ENCODE results near the gene PMAIP1. TPM values are rescaled to one million over a fixed set of nuclear protein-coding genes. Genes with fewer than 3 reads are reported as not detected.
A peak's percentile ranks its signal among the peaks of the same experiment; 100 is the strongest.

Gene PMAIP1
- total and polyA plus RNA-seq, 5 experiments from 2014 or later, result 2.6 to 20.3 (median 16.0) TPM

DNA sequence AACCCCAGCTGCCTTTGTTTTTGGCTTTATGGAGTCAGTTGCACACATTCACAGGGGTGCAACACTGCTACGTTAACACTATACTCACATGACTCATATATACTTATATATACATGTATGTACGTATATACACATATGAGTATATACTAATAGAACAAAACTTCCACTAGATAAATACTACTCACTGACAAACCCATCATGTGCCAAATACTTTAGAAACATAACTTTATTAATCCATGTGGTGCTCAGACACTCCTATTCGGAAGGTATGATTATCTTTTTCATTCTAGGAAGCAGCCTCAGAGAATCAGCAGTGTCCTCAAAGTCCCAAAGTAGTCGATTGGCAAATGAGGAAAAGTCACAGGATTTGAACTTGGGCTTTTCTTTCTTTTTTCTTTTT, 7.9 kb downstream of the PMAIP1 start:
- Mint-ChIP-seq H3K4me3 (no peak overlapping the region), H3K27me3 (no peaks in the 10 kb centered on the region), H3K4me1 (peaks cover 8 to 56% (median 37%) of the 10 kb centered on the region in 4 donors), H3K27ac (peak overlapping the region in 2 of 10 donors; percentile 66 to 71), H3K36me3 (peaks cover 0 to 7% (median 3%) of the 10 kb centered on the region in 3 donors), H3K9me3 (no peaks in the 10 kb centered on the region)
- no peak for ATAC-seq
- POLR2A ChIA-PET, result no interaction called here
- no peak for DNase-seq

- no peaks in the 10 kb centered on the region for H3K27me3 Mint-ChIP-seq
- no peak overlapping the region for H3K27ac Mint-ChIP-seq
- no peak overlapping the region for H3K4me3 Mint-ChIP-seq
- H3K9me3 Mint-ChIP-seq, result no peaks in the 10 kb centered on the region
- POLR2A ChIA-PET, result no interaction called here
- ATAC-seq (no peak), DNase-seq (no peak)
- peaks cover 8 to 48% (median 32%) of the 10 kb centered on the region in 4 donors for H3K4me1 Mint-ChIP-seq
- no peaks in the 10 kb centered on the region for H3K36me3 Mint-ChIP-seq
Observed at GRCh38 chr18:59908799-59909198, 9.0 kb downstream of the PMAIP1 start.

DNA sequence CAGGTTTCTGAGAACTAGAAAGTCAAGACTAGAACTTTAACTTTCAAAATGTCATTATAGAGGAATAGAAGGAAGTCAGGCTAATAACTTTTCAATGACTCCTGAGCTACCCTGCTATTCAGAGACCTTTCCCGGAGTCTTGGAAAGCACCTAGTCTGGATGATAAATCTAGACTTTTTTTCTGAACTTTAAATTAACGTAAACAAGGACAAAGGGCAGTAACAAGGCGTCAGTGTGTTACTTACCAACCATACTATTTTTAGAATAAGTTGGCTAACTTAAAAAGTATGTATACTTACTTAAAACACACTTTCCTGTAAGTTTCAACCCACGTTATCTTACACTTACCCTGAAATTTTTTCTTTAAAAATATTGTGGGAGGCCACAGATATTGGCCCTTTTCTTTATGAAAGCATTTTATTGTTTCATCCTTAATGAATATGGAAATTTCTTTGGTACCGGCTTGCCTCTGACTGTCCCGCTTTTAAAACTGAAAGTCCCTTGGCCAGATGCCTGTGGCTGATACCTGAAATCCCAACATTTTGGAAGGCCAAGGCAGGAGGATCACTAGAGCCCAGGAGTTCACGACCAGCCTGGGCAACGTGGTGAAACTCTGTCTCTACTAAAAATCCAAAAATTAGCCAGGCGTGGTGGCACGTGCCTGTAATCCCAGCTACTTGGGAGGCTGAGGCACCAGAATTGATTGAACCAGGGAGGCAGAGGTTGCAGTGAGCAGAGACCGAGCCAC, 9.7 kb downstream of the PMAIP1 start:
- POLR2A ChIA-PET, result no interaction called here
- H3K9me3 Mint-ChIP-seq, result no peaks in the 10 kb centered on the region
- no peak for DNase-seq
- H3K4me3 Mint-ChIP-seq, result no peak overlapping the region
- no peak for ATAC-seq
- peaks cover 6 to 41% (median 27%) of the 10 kb centered on the region in 4 donors for H3K4me1 Mint-ChIP-seq
- no peak overlapping the region for H3K27ac Mint-ChIP-seq
- H3K27me3 Mint-ChIP-seq, result no peaks in the 10 kb centered on the region
- H3K36me3 Mint-ChIP-seq, result no peaks in the 10 kb centered on the region

GRCh38 chr18:59910967-59911366, 11.2 kb downstream of the PMAIP1 start:
- peaks cover 0 to 26% (median 14%) of the 10 kb centered on the region in 4 donors for H3K4me1 Mint-ChIP-seq
- DNase-seq, result no peak
- H3K36me3 Mint-ChIP-seq, result no peaks in the 10 kb centered on the region
- H3K9me3 Mint-ChIP-seq, result no peaks in the 10 kb centered on the region
- POLR2A ChIA-PET, result no interaction called here
- H3K4me3 Mint-ChIP-seq, result no peak overlapping the region
- no peaks in the 10 kb centered on the region for H3K27me3 Mint-ChIP-seq
- H3K27ac Mint-ChIP-seq, result no peak overlapping the region
- no peak for ATAC-seq

DNA sequence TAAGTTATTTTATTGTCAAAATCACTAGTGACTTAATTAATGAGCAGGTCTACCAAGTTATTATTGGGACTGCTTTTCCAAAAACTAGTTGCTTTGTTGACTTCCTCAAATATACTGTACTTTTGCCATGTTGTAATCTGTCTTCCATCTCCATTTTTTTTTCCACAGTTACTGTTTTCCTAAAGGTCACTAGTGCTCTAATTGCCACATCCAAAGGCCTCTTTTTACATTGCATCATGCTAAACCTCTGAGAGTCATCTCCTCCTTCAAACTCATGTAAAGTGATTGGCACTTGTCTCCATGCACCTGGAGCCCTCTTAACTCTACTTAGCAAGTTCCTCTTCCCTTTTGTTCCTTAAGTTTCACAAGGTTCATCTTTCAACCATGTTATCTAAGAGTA, 11.8 kb downstream of the PMAIP1 start:
- peaks cover 0 to 21% (median 9%) of the 10 kb centered on the region in 4 donors for H3K4me1 Mint-ChIP-seq
- H3K9me3 Mint-ChIP-seq, result no peaks in the 10 kb centered on the region
- ATAC-seq (no peak), DNase-seq (no peak)
- H3K27ac Mint-ChIP-seq, result peak overlapping the region in 2 of 10 donors; percentile 17 to 83
- POLR2A ChIA-PET, result no interaction called here
- no peaks in the 10 kb centered on the region for H3K36me3 Mint-ChIP-seq
- no peaks in the 10 kb centered on the region for H3K27me3 Mint-ChIP-seq
- no peak overlapping the region for H3K4me3 Mint-ChIP-seq

DNA sequence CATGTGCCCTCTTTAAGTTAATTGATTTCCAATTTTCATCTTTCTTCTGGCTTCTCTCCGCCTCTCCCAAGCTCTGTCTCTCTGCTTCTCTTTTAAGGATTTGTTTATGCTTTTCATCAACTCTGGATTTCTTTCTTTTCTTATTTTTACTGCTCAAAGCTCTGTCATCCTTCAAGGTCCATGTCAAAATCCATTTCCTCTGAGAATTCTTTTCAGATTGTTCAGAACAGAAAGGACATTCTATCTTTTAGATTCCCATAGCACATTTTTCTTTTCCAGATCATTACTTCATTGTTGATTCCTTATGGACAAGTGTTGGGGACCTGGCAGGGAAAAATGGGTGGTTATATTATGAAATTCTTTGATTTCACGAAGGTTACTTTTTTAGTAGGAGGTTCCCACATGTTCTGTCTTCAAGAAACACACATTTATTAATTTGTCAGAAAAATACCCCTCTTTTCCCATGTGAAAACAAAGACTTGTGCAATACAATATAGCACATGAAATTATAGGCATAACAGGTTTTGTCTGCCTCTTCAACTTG, 12.3 kb downstream of the PMAIP1 start:
- no peak for ATAC-seq
- peak overlapping the region in 2 of 10 donors; percentile 17 to 83 for H3K27ac Mint-ChIP-seq
- POLR2A ChIA-PET, result interaction anchor here (0.5 kb wide), 1 partner anchor 1849 kb away, joined by 3 read pairs; no protein-coding TSS in a partner anchor
- no peaks in the 10 kb centered on the region for H3K27me3 Mint-ChIP-seq
- no peak overlapping the region for H3K4me3 Mint-ChIP-seq
- no peaks in the 10 kb centered on the region for H3K36me3 Mint-ChIP-seq
- no peak for DNase-seq
- peaks cover 0 to 16% (median 5%) of the 10 kb centered on the region in 4 donors for H3K4me1 Mint-ChIP-seq
- no peaks in the 10 kb centered on the region for H3K9me3 Mint-ChIP-seq

- peaks cover 5 to 22% (median 13%) of the 10 kb centered on the region in 4 donors for H3K4me1 Mint-ChIP-seq
- DNase-seq (no peak), ATAC-seq (no peak)
- peaks cover 0 to 17% (median 3%) of the 10 kb centered on the region in 5 donors for H3K27me3 Mint-ChIP-seq
- no peak overlapping the region for H3K27ac Mint-ChIP-seq
- H3K4me3 Mint-ChIP-seq, result no peak overlapping the region
- H3K36me3 Mint-ChIP-seq, result no peaks in the 10 kb centered on the region
- H3K9me3 Mint-ChIP-seq, result peaks cover 0 to 1% (median 0%) of the 10 kb centered on the region in 9 donors
- POLR2A ChIA-PET, result no interaction called here
Observed at GRCh38 chr18:59915606-59916005, 15.8 kb downstream of the PMAIP1 start.

GRCh38 chr18:59916746-59917145, 16.9 kb downstream of the PMAIP1 start:
- Mint-ChIP-seq H3K36me3 (no peaks in the 10 kb centered on the region), H3K27me3 (peaks cover 0 to 17% (median 3%) of the 10 kb centered on the region in 5 donors), H3K27ac (no peak overlapping the region), H3K4me1 (peaks cover 8 to 30% (median 19%) of the 10 kb centered on the region in 4 donors), H3K4me3 (no peak overlapping the region), H3K9me3 (peaks cover 0 to 1% (median 0%) of the 10 kb centered on the region in 9 donors)
- DNase-seq (no peak), ATAC-seq (no peak)
- POLR2A ChIA-PET, result no interaction called here

GRCh38 chr18:59917422-59917821, 17.6 kb downstream of the PMAIP1 start:
- no peak for DNase-seq
- H3K4me1 Mint-ChIP-seq, result peaks cover 8 to 30% (median 21%) of the 10 kb centered on the region in 4 donors
- POLR2A ChIA-PET, result no interaction called here
- peaks cover 0 to 17% (median 3%) of the 10 kb centered on the region in 5 donors for H3K27me3 Mint-ChIP-seq
- H3K27ac Mint-ChIP-seq, result peak overlapping the region in 1 of 10 donors; percentile 53
- no peaks in the 10 kb centered on the region for H3K36me3 Mint-ChIP-seq
- H3K4me3 Mint-ChIP-seq, result peak overlapping the region in 1 of 10 donors; percentile 6
- peaks cover 0 to 1% (median 0%) of the 10 kb centered on the region in 9 donors for H3K9me3 Mint-ChIP-seq
- ATAC-seq, result no peak

DNA sequence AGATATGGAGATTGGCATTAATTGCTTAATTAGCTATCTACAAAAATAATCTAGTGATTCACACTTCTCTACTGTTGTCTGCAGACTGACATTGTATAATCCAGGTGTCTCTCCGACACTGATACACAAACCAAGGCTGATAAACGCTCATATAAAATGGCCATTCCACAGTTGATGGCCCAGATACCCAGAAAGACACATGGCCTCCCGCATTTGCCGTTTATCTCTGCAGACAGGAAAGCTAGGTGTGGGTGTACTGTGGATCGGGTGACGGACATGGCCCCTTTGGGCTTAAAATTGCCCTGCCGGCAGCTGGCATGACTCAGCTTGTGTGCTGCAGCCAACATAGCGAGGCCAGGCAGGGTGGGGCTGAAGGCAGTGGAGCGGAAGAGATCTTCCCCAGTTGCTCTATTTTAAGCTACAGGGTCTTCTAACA, 18.5 kb downstream of the PMAIP1 start:
- ATAC-seq, result peak in 1 of 2 donors; percentile 14
- POLR2A ChIA-PET, result no interaction called here
- Mint-ChIP-seq H3K4me1 (peaks cover 8 to 33% (median 24%) of the 10 kb centered on the region in 4 donors), H3K4me3 (peak overlapping the region in 5 of 10 donors; percentile 15 to 65 (median 35)), H3K36me3 (no peaks in the 10 kb centered on the region), H3K27me3 (peaks cover 0 to 17% (median 3%) of the 10 kb centered on the region in 5 donors), H3K27ac (no peak overlapping the region), H3K9me3 (peaks cover 0 to 1% (median 0%) of the 10 kb centered on the region in 9 donors)
- no peak for DNase-seq

DNA sequence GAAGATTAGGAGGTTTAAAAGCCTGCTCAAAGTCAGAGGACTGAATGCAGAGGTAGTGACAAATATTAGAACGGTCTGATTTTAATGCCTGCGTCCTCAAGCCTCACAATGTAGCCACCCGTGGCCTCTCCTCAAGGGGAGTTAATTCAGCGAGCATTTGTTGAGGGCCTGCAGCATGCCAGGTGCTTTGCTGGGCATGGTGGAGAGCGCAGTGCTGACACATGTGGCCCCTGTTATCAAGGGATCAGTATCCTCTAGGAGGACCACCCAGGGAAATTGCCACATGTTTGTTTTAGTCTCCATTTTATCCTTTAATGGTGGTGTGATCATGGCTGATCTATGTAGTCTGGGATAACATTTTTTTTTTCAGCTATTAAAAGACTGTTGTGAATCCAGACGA, 19.2 kb downstream of the PMAIP1 start:
- ATAC-seq (no peak), DNase-seq (no peak)
- Mint-ChIP-seq H3K27ac (no peak overlapping the region), H3K4me1 (peaks cover 11 to 36% (median 29%) of the 10 kb centered on the region in 4 donors), H3K4me3 (no peak overlapping the region), H3K9me3 (peaks cover 0 to 1% (median 0%) of the 10 kb centered on the region in 9 donors), H3K27me3 (peaks cover 0 to 20% (median 5%) of the 10 kb centered on the region in 5 donors), H3K36me3 (no peaks in the 10 kb centered on the region)
- POLR2A ChIA-PET, result no interaction called here

- Mint-ChIP-seq H3K9me3 (peaks cover 0 to 1% (median 0%) of the 10 kb centered on the region in 9 donors), H3K27me3 (peaks cover 0 to 31% (median 5%) of the 10 kb centered on the region in 5 donors), H3K36me3 (no peaks in the 10 kb centered on the region), H3K27ac (peak overlapping the region in 4 of 10 donors; percentile 16 to 61 (median 40)), H3K4me1 (peaks cover 11 to 37% (median 29%) of the 10 kb centered on the region in 4 donors), H3K4me3 (peak overlapping the region in 2 of 10 donors; percentile 10 to 29)
- ATAC-seq, result peak; percentile 54 to 66
- DNase-seq, result peak in 4 of 10 donors; percentile 22 to 32 (median 28)
- POLR2A ChIA-PET, result no interaction called here
Observed at GRCh38 chr18:59921384-59921891, 21.6 kb downstream of the PMAIP1 start.

Data from naive thymus-derived CD8-positive, alpha-beta T cell (primary cell).